HG03354 (cell line): ENCODE results near the gene SLC23A3.
"Not testable (repeated sequence)": the region's sequence is repeated elsewhere in the genome, so short reads cannot be mapped to it uniquely, and the experiment has no call there.

ENCODE experiments used
- ATAC-seq: cut with Tn5 transposase; IDR thresholded peaks from one replicate; pipeline ENCODE4 v1.9.1; 2021; ENCODE audit warnings: mild to moderate bottlenecking; ENCODE audit not compliant: unreplicated experiment, poor library complexity, severe bottlenecking

Gene SLC23A3

DNA sequence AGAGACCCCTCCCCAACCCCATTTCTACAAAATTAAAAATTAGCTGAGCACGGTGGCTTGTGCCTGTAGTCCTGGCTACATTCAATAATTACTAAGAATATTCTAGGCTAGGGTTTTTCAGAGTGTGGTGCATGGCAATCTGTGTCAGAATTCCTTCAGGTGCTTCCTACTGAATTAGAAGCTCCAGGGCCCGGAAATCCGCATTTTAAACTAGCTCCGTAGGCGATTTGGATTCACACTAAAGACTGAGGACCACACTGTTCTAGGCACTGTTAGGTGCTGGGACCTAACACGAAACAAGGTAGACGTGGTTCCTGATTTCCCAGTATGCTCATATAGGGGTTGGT, 36.1 kb upstream of the SLC23A3 start:
- ATAC-seq = no peak

GRCh38 chr2:219205165-219205538, 35.3 kb upstream of the SLC23A3 start:
- ATAC-seq = no peak

GRCh38 chr2:219204425-219205164, 34.8 kb upstream of the SLC23A3 start:
- no peak for ATAC-seq

DNA sequence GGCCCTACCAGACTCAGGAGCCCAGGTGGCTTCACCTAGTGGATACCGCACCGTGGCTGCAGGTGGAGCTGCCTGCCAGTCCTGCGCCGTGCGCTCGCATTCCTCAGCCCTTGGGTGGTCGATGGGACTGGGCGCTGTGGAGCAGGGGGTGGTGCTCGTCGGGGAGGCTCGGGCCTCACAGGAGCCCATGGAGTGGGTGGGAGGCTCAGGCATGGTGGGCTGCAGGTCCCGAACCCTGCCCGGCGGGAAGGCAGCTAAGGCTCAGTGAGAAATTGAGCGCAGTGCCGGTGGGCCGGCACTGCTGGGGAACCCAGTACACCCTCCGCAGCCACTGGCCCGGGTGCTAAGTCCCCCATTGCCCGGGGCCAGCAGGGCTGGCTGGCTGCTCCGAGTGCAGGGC, 31.5 kb upstream of the SLC23A3 start:
- ATAC-seq = not testable (repeated sequence)

- ATAC-seq = not testable (repeated sequence)
Observed at GRCh38 chr2:219200502-219201326, 30.9 kb upstream of the SLC23A3 start.

DNA sequence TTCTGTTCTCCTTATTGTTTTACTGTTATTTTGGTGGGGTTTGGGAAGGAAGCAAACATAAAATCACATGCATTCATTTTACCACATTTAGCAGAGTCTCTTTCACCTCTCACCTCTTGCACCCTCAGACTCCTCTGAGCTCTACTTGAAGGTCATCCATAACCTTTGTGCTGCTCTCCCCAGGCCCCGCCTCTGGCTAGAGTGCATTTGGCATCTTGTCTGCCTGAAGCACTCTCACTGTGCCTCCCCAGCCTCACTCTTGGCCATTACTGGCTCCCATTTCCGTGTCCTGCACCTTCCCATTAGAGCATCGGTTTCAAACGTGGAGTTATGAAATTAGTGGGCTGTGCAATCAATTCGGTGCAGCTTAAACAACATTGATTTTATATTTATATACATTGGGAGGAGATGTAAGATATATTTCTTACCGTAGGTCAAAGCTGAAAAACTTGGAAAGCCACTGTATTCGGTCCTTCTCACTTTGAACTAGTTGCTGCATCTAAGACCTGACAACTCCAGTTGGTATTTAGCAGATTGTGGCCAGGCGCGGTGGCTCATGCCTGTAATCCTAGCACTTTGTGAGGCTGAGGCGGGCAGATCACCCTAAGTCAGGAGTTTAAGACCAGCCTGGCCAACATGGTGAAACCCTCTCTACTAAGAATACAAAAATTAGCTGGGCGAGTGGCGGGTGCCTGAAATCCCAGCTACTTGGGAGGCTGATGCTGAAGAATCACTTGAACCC, 29.8 kb upstream of the SLC23A3 start:
- no peak for ATAC-seq

DNA sequence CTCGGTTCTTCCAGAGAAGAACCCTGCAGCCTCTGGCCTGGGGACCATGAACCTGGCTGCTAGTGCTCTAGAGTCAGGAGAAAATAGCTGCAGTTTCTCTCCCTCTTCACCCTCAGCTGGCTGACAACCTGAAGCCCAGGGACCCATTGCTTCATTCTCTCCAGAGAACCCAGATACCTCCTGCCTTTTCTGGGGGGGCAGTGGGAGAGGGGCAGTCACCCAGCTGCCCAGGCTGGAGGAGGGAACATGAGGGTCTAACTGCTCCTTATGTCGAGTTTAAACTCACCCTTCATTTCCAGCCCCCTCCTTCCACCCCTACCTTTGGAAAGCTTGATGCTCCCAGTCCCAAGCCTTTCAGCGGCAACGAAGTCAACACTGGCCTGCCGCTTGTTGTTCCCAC, 29.1 kb upstream of the SLC23A3 start:
- ATAC-seq = no peak

- no peak for ATAC-seq
Observed at GRCh38 chr2:219197388-219197787, 27.6 kb upstream of the SLC23A3 start.

DNA sequence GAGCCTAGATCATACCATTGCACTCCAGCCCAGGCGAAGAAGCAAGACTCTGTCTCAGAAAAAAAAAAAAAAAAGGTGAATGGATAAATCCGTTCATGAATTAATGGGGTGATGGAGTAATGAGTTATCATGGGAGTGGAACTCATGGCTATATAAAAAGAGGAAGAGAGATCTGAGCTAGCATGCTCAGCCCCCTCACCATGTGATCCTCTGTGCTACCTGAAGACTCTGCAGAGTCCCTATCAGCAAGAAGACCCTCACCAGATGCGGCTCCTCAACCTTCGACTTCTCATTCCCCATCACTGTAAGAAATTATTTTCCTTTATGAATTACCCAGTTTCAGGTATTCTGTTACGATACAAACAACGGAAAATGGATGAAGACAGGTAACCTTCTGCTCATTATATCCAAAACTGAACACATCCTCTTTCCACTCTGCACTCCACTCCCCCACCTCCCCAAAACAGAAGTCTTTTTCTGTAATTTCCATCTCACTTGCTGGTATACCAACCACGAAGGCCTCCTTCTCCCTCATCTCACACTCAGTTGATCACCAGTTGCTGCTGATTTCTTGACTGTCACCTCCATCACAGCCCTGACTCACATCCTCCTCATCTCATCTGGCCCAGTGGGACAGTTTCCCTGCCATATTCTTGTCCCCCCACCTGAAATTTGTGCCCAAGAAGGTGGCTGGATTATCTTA, 17.1 kb upstream of the SLC23A3 start:
- no peak for ATAC-seq

- ATAC-seq = no peak
Observed at GRCh38 chr2:219184121-219184520, 14.3 kb upstream of the SLC23A3 start.

DNA sequence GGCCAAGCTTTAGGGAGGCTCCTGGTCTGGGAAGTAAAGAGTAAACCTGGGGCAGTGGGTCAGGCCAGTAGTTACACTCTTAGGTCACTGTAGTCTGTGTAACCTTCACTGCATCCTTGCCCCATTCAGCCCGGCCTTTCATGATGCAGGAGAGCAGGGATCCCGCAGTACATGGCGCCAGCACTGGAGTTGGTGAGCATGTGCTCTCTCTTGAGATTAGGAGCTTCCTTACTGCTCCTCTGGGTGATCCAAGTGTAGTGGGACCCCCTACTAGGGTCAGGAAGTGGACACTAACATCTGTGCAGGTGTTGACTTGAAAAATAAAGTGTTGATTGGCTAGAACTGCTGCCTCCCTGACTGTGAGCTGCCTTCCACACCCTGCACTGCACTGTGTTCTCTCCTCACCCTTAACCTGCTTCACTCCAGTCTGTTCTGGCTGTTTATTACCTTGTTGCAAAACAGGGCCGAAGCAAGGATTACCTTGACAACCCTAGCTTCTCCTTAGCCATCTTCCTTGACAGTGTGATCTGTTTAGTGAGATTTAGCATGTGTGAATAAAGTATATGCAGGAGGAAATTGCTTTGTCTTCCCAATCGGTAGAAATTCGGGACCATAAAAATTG, 13.4 kb upstream of the SLC23A3 start:
- ATAC-seq = no peak

- no peak for ATAC-seq
Observed at GRCh38 chr2:219182331-219183150, 12.7 kb upstream of the SLC23A3 start.

DNA sequence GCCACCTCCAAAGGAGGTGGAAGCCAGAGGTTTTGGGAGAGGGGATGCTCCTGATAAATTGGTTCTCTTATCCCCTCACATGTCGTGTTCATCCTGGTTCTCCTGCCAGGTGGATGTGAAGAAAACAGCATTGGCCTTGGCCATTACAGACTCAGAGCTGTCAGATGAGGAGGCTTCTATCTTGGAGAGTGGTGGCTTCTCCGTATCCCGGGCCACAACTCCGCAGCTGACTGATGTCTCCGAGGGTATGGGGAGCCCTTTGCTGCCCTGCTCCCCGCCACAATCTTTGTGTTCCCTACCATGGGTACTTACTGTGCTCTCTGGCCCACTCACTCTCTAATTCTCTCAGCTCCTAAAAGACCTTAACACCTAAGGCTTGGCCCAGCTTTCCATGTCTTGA, 11.7 kb upstream of the SLC23A3 start:
- no peak for ATAC-seq

DNA sequence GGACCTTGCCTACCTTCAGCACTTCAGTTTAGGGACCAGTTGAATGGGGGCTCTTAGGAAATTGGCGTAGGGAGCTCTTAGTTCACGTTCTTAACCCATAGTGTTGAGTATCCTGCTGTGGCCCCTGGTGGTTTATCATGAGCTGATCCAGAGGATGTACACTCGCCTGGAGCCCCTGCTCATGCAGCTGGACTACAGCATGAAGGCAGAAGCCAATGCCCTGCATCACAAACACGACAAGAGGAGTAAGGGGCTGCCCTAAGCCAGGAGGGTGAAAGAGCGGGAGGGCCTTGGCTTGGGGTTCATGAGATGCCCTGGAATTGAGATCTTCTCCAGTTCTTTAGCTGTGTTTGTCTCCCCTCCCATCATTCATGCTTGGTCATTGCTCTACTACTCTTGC, 11.1 kb upstream of the SLC23A3 start:
- ATAC-seq = no peak

GRCh38 chr2:219179601-219180465, 10.0 kb upstream of the SLC23A3 start:
- ATAC-seq = no peak

GRCh38 chr2:219178377-219179175, 8.7 kb upstream of the SLC23A3 start:
- ATAC-seq = peak; percentile 11
